Vagina (tissue), 2 donors: ENCODE results near the gene GLO1. TPM values are rescaled to one million over a fixed set of nuclear protein-coding genes. Genes with fewer than 3 reads are reported as not detected.

Experiments
- DNase-seq, 2 donors: peaks; one replicate each; pipeline ENCODE4 v3.0.0-alpha.2; 2017; ENCODE audit errors: extremely low spot score in 2 of 2
- H3K27ac ChIP-seq: fragments of 200-600 bp; sonication (generic); one replicate; pipeline ENCODE4 v1.5.1; 2019
- H3K27me3 ChIP-seq: fragments of 200-600 bp; sonication (generic); one replicate; pipeline ENCODE4 v1.5.1; 2019
- H3K36me3 ChIP-seq, 2 donors: fragments of 200-600 bp; sonication (generic); one replicate each; pipeline ENCODE4 v1.5.1; 2017 to 2019
- H3K4me1 ChIP-seq: fragments of 200-600 bp; sonication (generic); one replicate; pipeline ENCODE4 v1.5.1; 2019
- H3K4me3 ChIP-seq, 2 donors: fragments of 200-600 bp; sonication (generic); 1 replicate in 1 of 2; 2 replicates in 1 of 2; pipeline ENCODE4 v1.5.1; 2016 to 2019
- H3K9me3 ChIP-seq: fragments of 200-600 bp; sonication (generic); one replicate; pipeline ENCODE4 v1.5.1; 2019
- CTCF ChIP-seq, 3 experiments: fragments of 450-650 bp in 2 of 3; fragments of 200-600 bp in 1 of 3; sonication (generic) in 1 of 3; IDR thresholded peaks; one replicate each; pipeline ENCODE4 v1.5.1; 2017 to 2019; ENCODE audit warnings: antibody characterized with exemption in 3 of 3, mild to moderate bottlenecking in 2 of 3, moderate library complexity in 2 of 3
- POLR2A ChIP-seq, 2 donors: fragments of 450-650 bp; IDR thresholded peaks; one replicate each; pipeline ENCODE4 v1.6.1; 2017; ENCODE audit warnings: antibody characterized with exemption in 2 of 2, mild to moderate bottlenecking in 2 of 2, moderate library complexity in 2 of 2
- POLR2AphosphoS5 ChIP-seq, 2 donors: sonication (generic); formaldehyde crosslinking; IDR thresholded peaks; one replicate each; pipeline ENCODE4 v1.9.0; 2017; ENCODE audit warnings: antibody characterized with exemption in 2 of 2, mild to moderate bottlenecking in 2 of 2, low read depth in 1 of 2; ENCODE audit not compliant: insufficient read depth in 1 of 2
- intact Hi-C: fragments of 100-400 bp; cut with DNase I; formaldehyde crosslinking; loops from one replicate; pipeline ENCODE4 v1.15.1; 2023
- total RNA-seq: library from RNA; depleted of rRNA; stranded (reverse); fragments of >200 nt; gene quantifications from one replicate; pipeline ENCODE4 v1.2.3, GENCODE V29; 2016

The GLO1 gene
- total RNA-seq, 1 donor from 2014 or later, result 59.7 TPM

GRCh38 chr6:38678178-38678760 is 24.7 kb downstream of the GLO1 start:
- H3K9me3 ChIP-seq, result no peaks in the 10 kb centered on the region
- intact Hi-C loops, result no loop called here
- no peak overlapping the region for H3K27ac ChIP-seq
- H3K36me3 ChIP-seq, result peaks cover 0 to 60% of the 10 kb centered on the region in 2 donors
- no peaks in the 10 kb centered on the region for H3K4me1 ChIP-seq
- H3K27me3 ChIP-seq, result no peaks in the 10 kb centered on the region
- no peak overlapping the region for H3K4me3 ChIP-seq
- DNase-seq, result no peak
- TF ChIP-seq CTCF (IDR thresholded peaks at IDR 0.05), result no peak
- no peak for TF ChIP-seq POLR2A (IDR thresholded peaks at IDR 0.05)
- TF ChIP-seq POLR2AphosphoS5 (IDR thresholded peaks at IDR 0.05; ENCODE audit: insufficient read depth in 1 of 2, low read depth in 1 of 2), result no peak

GRCh38 chr6:38676974-38677544 is 25.9 kb downstream of the GLO1 start:
- no peaks in the 10 kb centered on the region for H3K4me1 ChIP-seq
- intact Hi-C loops, result no loop called here
- TF ChIP-seq CTCF (IDR thresholded peaks at IDR 0.05) (no peak), POLR2A (IDR thresholded peaks at IDR 0.05) (no peak), POLR2AphosphoS5 (IDR thresholded peaks at IDR 0.05; ENCODE audit: insufficient read depth in 1 of 2, low read depth in 1 of 2) (no peak)
- no peak overlapping the region for H3K27ac ChIP-seq
- H3K27me3 ChIP-seq, result no peaks in the 10 kb centered on the region
- H3K4me3 ChIP-seq, result no peak overlapping the region
- no peaks in the 10 kb centered on the region for H3K9me3 ChIP-seq
- DNase-seq, result no peak
- H3K36me3 ChIP-seq, result peaks cover 0 to 53% of the 10 kb centered on the region in 2 donors

- Histone ChIP-seq H3K4me3 (no peak overlapping the region), H3K36me3 (peaks cover 0 to 47% of the 10 kb centered on the region in 2 donors), H3K9me3 (no peaks in the 10 kb centered on the region), H3K27ac (no peak overlapping the region), H3K27me3 (no peaks in the 10 kb centered on the region), H3K4me1 (no peaks in the 10 kb centered on the region)
- intact Hi-C loops, result no loop called here
- no peak for DNase-seq
- TF ChIP-seq CTCF (IDR thresholded peaks at IDR 0.05) (no peak), POLR2A (IDR thresholded peaks at IDR 0.05) (no peak), POLR2AphosphoS5 (IDR thresholded peaks at IDR 0.05; ENCODE audit: insufficient read depth in 1 of 2, low read depth in 1 of 2) (no peak)
Measured at GRCh38 chr6:38676236-38676973, 26.5 kb downstream of the GLO1 start.

- intact Hi-C loops, result no loop called here
Measured at GRCh38 chr6:38673397-38674165, 29.4 kb downstream of the GLO1 start.

More at GRCh38 chr6:38673397-38674165, 29.4 kb downstream of the GLO1 start:
- no peak for DNase-seq
- Histone ChIP-seq H3K27me3 (no peaks in the 10 kb centered on the region), H3K4me3 (no peak overlapping the region), H3K9me3 (no peaks in the 10 kb centered on the region), H3K4me1 (no peaks in the 10 kb centered on the region), H3K36me3 (peaks cover 0 to 28% of the 10 kb centered on the region in 2 donors), H3K27ac (no peak overlapping the region)
- TF ChIP-seq POLR2AphosphoS5 (IDR thresholded peaks at IDR 0.05; ENCODE audit: insufficient read depth in 1 of 2, low read depth in 1 of 2) (no peak), CTCF (IDR thresholded peaks at IDR 0.05) (no peak), POLR2A (IDR thresholded peaks at IDR 0.05) (no peak)
